Activated naive CD8-positive, alpha-beta T cell treated with anti-CD3 and anti-CD28 coated beads for 36 hours (primary cell): ENCODE measurements around the gene SERTAD1. TPM values are rescaled to one million over a fixed set of nuclear protein-coding genes. Genes with fewer than 3 reads are reported as not detected.
A peak's percentile ranks its signal among the peaks of the same experiment; 100 is the strongest.
"Not testable (repeated sequence)": the region's sequence is repeated elsewhere in the genome, so short reads cannot be mapped to it uniquely, and the experiment has no call there.

Source experiments
- DNase-seq: peaks from one replicate; pipeline ENCODE4 v3.0.0; 2021
- H3K27ac Mint-ChIP-seq: one replicate; pipeline ENCODE4 v1.8.0; 2022; ENCODE audit warnings: mild to moderate bottlenecking, moderate library complexity, mixed read lengths
- H3K27me3 Mint-ChIP-seq: one replicate; pipeline ENCODE4 v1.8.0; 2022; ENCODE audit warnings: mild to moderate bottlenecking, mixed read lengths
- H3K36me3 Mint-ChIP-seq: one replicate; pipeline ENCODE4 v1.8.0; 2021; ENCODE audit warnings: mild to moderate bottlenecking, mixed read lengths
- H3K4me1 Mint-ChIP-seq: one replicate; pipeline ENCODE4 v1.8.0; 2021; ENCODE audit warnings: mixed read lengths
- H3K4me3 Mint-ChIP-seq: one replicate; pipeline ENCODE4 v1.8.0; 2022; ENCODE audit warnings: mild to moderate bottlenecking, moderate library complexity, mixed read lengths
- H3K9me3 Mint-ChIP-seq: one replicate; pipeline ENCODE4 v1.8.0; 2022; ENCODE audit warnings: mixed read lengths
- total RNA-seq, 2 experiments: library from RNA; stranded (reverse); gene quantifications; one replicate each; pipeline ENCODE4 v1.2.3, GENCODE V29; 2021

The SERTAD1 gene
- total RNA-seq, result 1 to 10 TPM; 10.0 TPM

GRCh38 chr19:40425450-40426287, at the start of gene SERTAD1:
TSS of gene SERTAD1 (minus strand) at chr19:40425992. CDS start at chr19:40423546, 2,446 bp downstream.
- Mint-ChIP-seq H3K27me3 (peaks cover 3% of the 10 kb centered on the region), H3K4me1 (peaks cover 16% of the 10 kb centered on the region), H3K9me3 (no peaks in the 10 kb centered on the region), H3K27ac (peak within 1 kb of the TSS; percentile 93), H3K4me3 (peak within 1 kb of the TSS; percentile 98), H3K36me3 (peaks cover 12% of the 10 kb centered on the region)
- DNase-seq, result peak; percentile 100

DNA sequence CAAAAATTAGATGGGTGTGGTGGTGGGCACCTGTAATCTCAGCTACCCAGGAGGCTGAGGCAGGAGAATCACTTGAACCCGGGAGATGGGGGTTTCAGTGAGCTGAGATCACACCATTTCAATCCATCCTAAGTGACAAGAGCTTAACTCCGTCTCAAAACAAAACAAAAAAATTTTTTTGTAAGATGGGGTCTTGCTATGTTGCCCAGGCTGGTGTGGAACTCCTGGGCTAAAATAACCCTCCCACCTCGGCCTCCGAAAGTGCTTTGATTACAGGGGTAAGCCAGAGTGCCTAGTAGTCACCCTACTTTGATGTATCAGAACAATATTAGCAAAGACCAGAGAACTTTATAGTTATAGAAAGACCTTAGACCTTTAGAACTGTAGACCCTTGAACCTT, 48.9 kb upstream of the SERTAD1 start:
- Mint-ChIP-seq H3K4me3 (no peak overlapping the region), H3K9me3 (no peaks in the 10 kb centered on the region), H3K4me1 (no peaks in the 10 kb centered on the region), H3K27me3 (no peaks in the 10 kb centered on the region), H3K27ac (no peak overlapping the region), H3K36me3 (no peaks in the 10 kb centered on the region)
- no peak for DNase-seq

GRCh38 chr19:40472516-40472915, 46.7 kb upstream of the SERTAD1 start:
- no peak overlapping the region for H3K27ac Mint-ChIP-seq

DNA sequence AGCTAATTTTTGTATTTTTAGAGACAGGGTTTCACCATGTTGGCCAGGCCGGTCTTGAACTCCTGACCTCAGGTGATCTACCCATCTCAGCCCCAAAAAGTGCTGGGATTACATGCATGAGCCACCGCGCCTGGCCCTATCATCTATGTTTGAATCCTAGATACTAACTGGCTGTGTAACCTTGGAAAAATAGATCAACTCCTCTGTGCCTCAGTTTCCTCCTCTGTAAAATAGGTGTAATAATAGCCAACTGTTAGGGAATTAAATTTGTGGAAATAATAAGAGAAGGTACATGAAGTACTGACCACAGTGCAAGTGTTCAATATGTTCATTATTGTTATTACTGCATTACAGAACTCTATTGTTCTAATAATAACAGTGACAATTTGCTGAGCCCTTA, 45.3 kb upstream of the SERTAD1 start:
- Mint-ChIP-seq H3K27me3 (peaks cover 10% of the 10 kb centered on the region), H3K9me3 (no peaks in the 10 kb centered on the region), H3K36me3 (no peaks in the 10 kb centered on the region), H3K4me3 (no peak overlapping the region), H3K27ac (no peak overlapping the region), H3K4me1 (peaks cover 6% of the 10 kb centered on the region)
- DNase-seq, result no peak

More at GRCh38 chr19:40472516-40472915, 46.7 kb upstream of the SERTAD1 start:
- DNase-seq, result no peak
- no peaks in the 10 kb centered on the region for H3K9me3 Mint-ChIP-seq
- no peak overlapping the region for H3K4me3 Mint-ChIP-seq
- H3K36me3 Mint-ChIP-seq, result no peaks in the 10 kb centered on the region
- no peaks in the 10 kb centered on the region for H3K4me1 Mint-ChIP-seq
- peaks cover 4% of the 10 kb centered on the region for H3K27me3 Mint-ChIP-seq

DNA sequence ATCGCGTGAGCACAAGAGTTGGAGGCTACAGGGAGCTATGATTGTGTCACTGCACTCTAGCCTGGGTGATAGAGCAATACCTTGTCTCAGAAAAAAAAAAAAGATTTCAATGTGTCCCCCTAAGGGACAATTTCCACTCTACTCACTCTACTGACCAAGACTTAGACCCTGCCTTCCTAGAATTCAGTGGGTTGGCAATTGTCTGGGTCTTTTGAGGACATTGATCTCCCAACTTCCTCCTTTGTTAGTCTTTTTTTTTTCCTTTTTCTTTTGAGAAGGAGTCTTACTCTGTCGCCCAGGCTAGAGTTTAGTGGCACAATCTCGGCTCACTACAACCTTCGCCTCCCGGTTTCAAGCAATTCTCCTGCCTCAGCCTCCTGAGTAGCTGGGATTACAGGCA, 43.2 kb upstream of the SERTAD1 start:
- H3K27ac Mint-ChIP-seq, result no peak overlapping the region

DNA sequence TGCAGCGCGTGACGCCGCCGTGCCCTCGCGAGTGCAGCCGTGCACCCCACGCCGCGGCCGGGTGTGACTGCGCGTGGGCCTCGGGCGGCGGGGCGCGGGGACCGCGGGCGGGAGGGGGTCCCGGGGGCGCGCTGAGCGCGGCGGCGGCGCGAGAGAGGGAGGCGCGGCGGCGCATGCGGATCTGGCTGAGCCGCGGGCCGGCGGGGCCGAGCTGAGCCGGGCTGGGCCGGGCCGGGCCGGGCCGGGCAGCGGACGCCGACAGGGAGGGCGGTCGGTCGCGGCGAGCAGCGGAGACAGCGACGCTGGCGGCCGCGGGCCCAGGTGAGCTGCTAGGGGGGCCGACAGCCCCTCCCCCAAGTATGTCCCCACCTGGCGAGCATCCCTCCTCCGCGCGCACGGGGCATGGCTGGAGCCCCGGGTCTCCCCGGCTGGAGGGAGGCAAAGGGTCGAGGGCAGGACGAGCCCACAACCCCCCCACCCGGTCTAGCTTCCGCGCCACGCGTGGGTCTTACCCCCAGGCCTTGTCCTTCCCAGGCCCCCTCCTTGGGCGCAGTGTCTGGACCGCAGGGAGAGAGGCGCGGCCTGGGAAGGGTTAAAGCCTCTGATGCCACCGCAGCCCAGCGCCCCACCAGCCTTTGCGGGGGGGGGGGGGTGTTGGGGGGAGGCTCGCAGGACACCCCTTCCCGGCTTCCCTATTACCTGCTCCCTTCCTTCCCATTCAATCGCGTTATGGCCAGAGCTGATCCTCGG, 41.4 kb upstream of the SERTAD1 start, which contains the start of gene SPTBN4:
TSS of gene SPTBN4 (plus strand) at position 17 of the 750 bp plus-strand sequence. CDS start 5,621 bp downstream, outside the sequence.
- Mint-ChIP-seq H3K4me1 (peaks cover 20% of the 10 kb centered on the region), H3K27me3 (peaks cover 10% of the 10 kb centered on the region), H3K27ac (peak within 1 kb of the TSS; percentile 83), H3K36me3 (no peaks in the 10 kb centered on the region), H3K9me3 (no peaks in the 10 kb centered on the region), H3K4me3 (peak within 1 kb of the TSS; percentile 83)
- DNase-seq, result peak; percentile 19

More for the DNA sequence above, 43.2 kb upstream of the SERTAD1 start:
- H3K36me3 Mint-ChIP-seq, result no peaks in the 10 kb centered on the region
- peaks cover 10% of the 10 kb centered on the region for H3K27me3 Mint-ChIP-seq
- H3K9me3 Mint-ChIP-seq, result no peaks in the 10 kb centered on the region
- no peak for DNase-seq
- H3K4me3 Mint-ChIP-seq, result no peak overlapping the region
- H3K4me1 Mint-ChIP-seq, result peaks cover 20% of the 10 kb centered on the region

GRCh38 chr19:40466219-40466984, 40.6 kb upstream of the SERTAD1 start:
- peak overlapping the region; percentile 83 for H3K27ac Mint-ChIP-seq
- no peaks in the 10 kb centered on the region for H3K9me3 Mint-ChIP-seq
- peak overlapping the region; percentile 83 for H3K4me3 Mint-ChIP-seq
- peaks cover 20% of the 10 kb centered on the region for H3K4me1 Mint-ChIP-seq
- peak; percentile 74 for DNase-seq
- H3K27me3 Mint-ChIP-seq, result peaks cover 10% of the 10 kb centered on the region
- no peaks in the 10 kb centered on the region for H3K36me3 Mint-ChIP-seq

DNA sequence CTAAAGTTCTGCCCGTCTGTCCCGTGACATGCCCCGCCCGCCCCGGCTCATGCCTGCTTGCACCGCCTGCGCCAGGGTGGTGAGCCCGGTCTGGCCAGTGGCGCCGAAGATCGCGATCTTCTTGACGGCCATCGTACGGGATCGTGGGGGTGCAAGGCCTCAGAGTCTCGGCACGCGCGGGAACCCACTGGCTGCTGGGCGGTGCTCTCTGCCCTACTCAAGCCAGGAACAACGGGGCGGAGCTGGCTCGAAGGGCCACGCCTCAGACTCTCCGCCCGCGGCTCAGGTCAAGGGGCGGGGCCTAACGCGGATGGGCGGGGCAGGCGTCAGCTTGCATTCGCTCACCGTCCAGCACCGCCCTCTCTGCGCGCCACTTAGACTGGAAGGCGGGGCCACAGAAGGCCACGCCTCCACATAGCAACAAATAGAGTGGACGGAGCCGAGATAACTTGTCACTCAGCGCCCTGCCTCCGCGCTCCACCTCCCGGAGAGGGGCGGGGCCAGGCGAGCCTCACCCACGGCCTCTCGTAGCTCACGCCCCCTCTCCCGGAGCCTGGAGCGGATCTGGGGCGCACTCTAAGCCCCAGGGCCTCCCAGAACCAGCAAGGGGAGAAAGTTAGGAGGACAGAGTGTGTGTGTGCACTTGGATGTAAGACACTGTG, 39.9 kb upstream of the SERTAD1 start, which contains the start of gene BLVRB:
TSS of gene BLVRB (minus strand) at position 189 of the 662 bp plus-strand sequence. CDS start at position 132, 57 bp downstream.
- DNase-seq, result peak; percentile 99
- Mint-ChIP-seq H3K9me3 (no peaks in the 10 kb centered on the region), H3K27ac (peak within 1 kb of the TSS; percentile 83), H3K27me3 (peaks cover 10% of the 10 kb centered on the region), H3K4me3 (peak within 1 kb of the TSS; percentile 83), H3K36me3 (no peaks in the 10 kb centered on the region), H3K4me1 (peaks cover 20% of the 10 kb centered on the region)

GRCh38 chr19:40465025-40465556, 39.3 kb upstream of the SERTAD1 start:
- H3K27ac Mint-ChIP-seq, result peak overlapping the region; percentile 74
- peaks cover 10% of the 10 kb centered on the region for H3K27me3 Mint-ChIP-seq
- peaks cover 20% of the 10 kb centered on the region for H3K4me1 Mint-ChIP-seq
- H3K9me3 Mint-ChIP-seq, result no peaks in the 10 kb centered on the region
- H3K36me3 Mint-ChIP-seq, result no peaks in the 10 kb centered on the region
- H3K4me3 Mint-ChIP-seq, result peak overlapping the region; percentile 83
- no peak for DNase-seq

GRCh38 chr19:40464059-40465024, 38.5 kb upstream of the SERTAD1 start:
- H3K36me3 Mint-ChIP-seq, result no peaks in the 10 kb centered on the region
- peak; percentile 68 for DNase-seq
- H3K27me3 Mint-ChIP-seq, result peaks cover 10% of the 10 kb centered on the region
- H3K27ac Mint-ChIP-seq, result no peak overlapping the region
- peaks cover 20% of the 10 kb centered on the region for H3K4me1 Mint-ChIP-seq
- H3K4me3 Mint-ChIP-seq, result peak overlapping the region; percentile 83
- H3K9me3 Mint-ChIP-seq, result no peaks in the 10 kb centered on the region

GRCh38 chr19:40463587-40464037, 37.8 kb upstream of the SERTAD1 start:
- DNase-seq, H3K9me3 Mint-ChIP-seq, H3K36me3 Mint-ChIP-seq, H3K27ac Mint-ChIP-seq, H3K4me3 Mint-ChIP-seq: not testable (repeated sequence)
- peaks cover 20% of the 10 kb centered on the region for H3K4me1 Mint-ChIP-seq
- peaks cover 10% of the 10 kb centered on the region for H3K27me3 Mint-ChIP-seq

GRCh38 chr19:40461669-40462221, 36.0 kb upstream of the SERTAD1 start:
- Mint-ChIP-seq H3K4me3 (no peak overlapping the region), H3K27me3 (peaks cover 6% of the 10 kb centered on the region), H3K4me1 (peaks cover 20% of the 10 kb centered on the region), H3K36me3 (no peaks in the 10 kb centered on the region), H3K27ac (no peak overlapping the region), H3K9me3 (no peaks in the 10 kb centered on the region)
- DNase-seq, result no peak

GRCh38 chr19:40460185-40460584, 34.4 kb upstream of the SERTAD1 start:
- no peaks in the 10 kb centered on the region for H3K9me3 Mint-ChIP-seq
- no peak overlapping the region for H3K4me3 Mint-ChIP-seq
- no peak overlapping the region for H3K27ac Mint-ChIP-seq
- peaks cover 9% of the 10 kb centered on the region for H3K4me1 Mint-ChIP-seq
- H3K27me3 Mint-ChIP-seq, result no peaks in the 10 kb centered on the region
- H3K36me3 Mint-ChIP-seq, result no peaks in the 10 kb centered on the region
- no peak for DNase-seq
